ENCODE data around the gene C6orf163. TPM values are rescaled to one million over a fixed set of nuclear protein-coding genes. Genes with fewer than 3 reads are reported as not detected.
"Not testable (repeated sequence)": the region's sequence is repeated elsewhere in the genome, so short reads cannot be mapped to it uniquely, and the experiment has no call there.

C6orf163 gene
- 10 to 100 TPM in 1 of 4 donors, 1 to 10 TPM in 3; 1.9 to 10.1 (median 3.0) TPM for total RNA-seq

DNA sequence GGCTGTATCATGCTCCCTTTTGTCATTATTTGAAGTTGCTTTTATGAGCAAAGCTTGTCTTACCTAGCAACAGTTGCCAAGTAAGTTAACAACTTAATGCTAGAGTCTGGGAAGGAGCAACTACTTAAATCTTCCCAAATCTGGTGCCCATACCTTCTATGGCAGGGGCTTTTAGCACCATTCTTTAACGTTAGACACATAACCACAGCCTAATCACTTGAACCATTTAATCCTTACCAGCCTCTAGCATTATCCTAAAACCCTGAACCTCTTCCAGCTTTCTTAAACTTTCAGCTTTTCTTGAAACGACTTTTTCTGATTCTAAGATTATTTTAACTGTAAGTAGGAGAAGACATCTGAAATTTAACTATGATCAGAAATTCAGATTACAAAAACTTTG, at the start of gene C6orf163:
C6orf163 (plus strand) TSS at position 83 of the 400 bp plus-strand sequence; CDS start at position 370, 287 bp downstream.
- H3K27me3 ChIP-seq, result no peaks in the 10 kb centered on the region
- H3K27ac ChIP-seq, result no peak within 1 kb of the TSS
- no peaks in the 10 kb centered on the region for H3K4me1 ChIP-seq
- DNase-seq (ENCODE audit: low spot score in 2 of 2), result no peak
- WGBS, result 68% methylated on average over 2 of the region's 2 CpGs
- H3K36me3 ChIP-seq, result no peaks in the 10 kb centered on the region
- H3K9me3 ChIP-seq, result no peaks in the 10 kb centered on the region
- TF ChIP-seq, protein P1, sequence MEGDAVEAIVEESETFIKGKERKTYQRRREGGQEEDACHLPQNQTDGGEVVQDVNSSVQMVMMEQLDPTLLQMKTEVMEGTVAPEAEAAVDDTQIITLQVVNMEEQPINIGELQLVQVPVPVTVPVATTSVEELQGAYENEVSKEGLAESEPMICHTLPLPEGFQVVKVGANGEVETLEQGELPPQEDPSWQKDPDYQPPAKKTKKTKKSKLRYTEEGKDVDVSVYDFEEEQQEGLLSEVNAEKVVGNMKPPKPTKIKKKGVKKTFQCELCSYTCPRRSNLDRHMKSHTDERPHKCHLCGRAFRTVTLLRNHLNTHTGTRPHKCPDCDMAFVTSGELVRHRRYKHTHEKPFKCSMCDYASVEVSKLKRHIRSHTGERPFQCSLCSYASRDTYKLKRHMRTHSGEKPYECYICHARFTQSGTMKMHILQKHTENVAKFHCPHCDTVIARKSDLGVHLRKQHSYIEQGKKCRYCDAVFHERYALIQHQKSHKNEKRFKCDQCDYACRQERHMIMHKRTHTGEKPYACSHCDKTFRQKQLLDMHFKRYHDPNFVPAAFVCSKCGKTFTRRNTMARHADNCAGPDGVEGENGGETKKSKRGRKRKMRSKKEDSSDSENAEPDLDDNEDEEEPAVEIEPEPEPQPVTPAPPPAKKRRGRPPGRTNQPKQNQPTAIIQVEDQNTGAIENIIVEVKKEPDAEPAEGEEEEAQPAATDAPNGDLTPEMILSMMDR (IDR thresholded peaks at IDR 0.05), result no peak
- no peak for TF ChIP-seq POLR2AphosphoS5 (IDR thresholded peaks at IDR 0.05)
- TF ChIP-seq EP300 (IDR thresholded peaks at IDR 0.05), result no peak
- no peak within 1 kb of the TSS for H3K4me3 ChIP-seq

GRCh38 chr6:87297119-87297518, 47.5 kb upstream of the C6orf163 start:
- H3K9me3 ChIP-seq, result no peaks in the 10 kb centered on the region
- DNase-seq (ENCODE audit: low spot score in 2 of 2), result no peak
- no peak overlapping the region for H3K4me3 ChIP-seq
- TF ChIP-seq EP300 (IDR thresholded peaks at IDR 0.05) (no peak), POLR2A (IDR thresholded peaks at IDR 0.05) (no peak), POLR2AphosphoS5 (IDR thresholded peaks at IDR 0.05) (no peak)
- TF ChIP-seq, protein P1 (IDR thresholded peaks at IDR 0.05), result no peak
- H3K27me3 ChIP-seq, result no peaks in the 10 kb centered on the region
- H3K36me3 ChIP-seq, result no peaks in the 10 kb centered on the region
- no peaks in the 10 kb centered on the region for H3K4me1 ChIP-seq
- 82% methylated on average over 1 of the region's 1 CpG for WGBS
- H3K27ac ChIP-seq, result no peak overlapping the region

DNA sequence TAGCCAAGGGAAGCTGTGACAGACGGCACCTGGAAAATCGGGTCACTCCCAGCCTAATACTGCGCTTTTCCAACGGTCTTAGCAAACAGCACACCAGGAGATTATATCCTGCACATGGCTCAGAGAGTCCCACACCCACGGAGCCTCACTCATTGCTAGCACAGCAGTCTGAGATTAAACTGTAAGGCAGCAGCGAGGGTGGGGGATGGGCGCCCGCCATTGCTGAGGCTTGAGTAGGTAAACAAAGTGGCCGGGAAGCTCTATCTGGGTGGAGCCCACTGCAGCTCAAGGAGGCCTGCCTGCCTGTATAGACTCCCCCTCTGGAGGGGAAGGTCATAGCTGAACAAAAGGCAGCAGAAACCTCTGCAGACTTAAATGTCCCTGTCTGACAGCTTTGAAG, 43.3 kb upstream of the C6orf163 start:
- not testable (repeated sequence) for H3K27me3 ChIP-seq; DNase-seq (ENCODE audit: low spot score in 2 of 2); H3K9me3 ChIP-seq; H3K36me3 ChIP-seq; H3K4me3 ChIP-seq; H3K4me1 ChIP-seq; H3K27ac ChIP-seq
- WGBS, result 86% methylated on average over 9 of the region's 9 CpGs

GRCh38 chr6:87308970-87309369, 35.6 kb upstream of the C6orf163 start:
- Histone ChIP-seq H3K27me3 (no peaks in the 10 kb centered on the region), H3K36me3 (no peaks in the 10 kb centered on the region), H3K9me3 (no peaks in the 10 kb centered on the region), H3K27ac (no peak overlapping the region), H3K4me1 (no peaks in the 10 kb centered on the region), H3K4me3 (no peak overlapping the region)
- TF ChIP-seq POLR2AphosphoS5 (IDR thresholded peaks at IDR 0.05) (no peak), POLR2A (IDR thresholded peaks at IDR 0.05) (no peak), EP300 (IDR thresholded peaks at IDR 0.05) (no peak)
- TF ChIP-seq, protein P1 (IDR thresholded peaks at IDR 0.05), result no peak
- 77% methylated on average over 4 of the region's 4 CpGs for WGBS
- no peak for DNase-seq (ENCODE audit: low spot score in 2 of 2)

DNA sequence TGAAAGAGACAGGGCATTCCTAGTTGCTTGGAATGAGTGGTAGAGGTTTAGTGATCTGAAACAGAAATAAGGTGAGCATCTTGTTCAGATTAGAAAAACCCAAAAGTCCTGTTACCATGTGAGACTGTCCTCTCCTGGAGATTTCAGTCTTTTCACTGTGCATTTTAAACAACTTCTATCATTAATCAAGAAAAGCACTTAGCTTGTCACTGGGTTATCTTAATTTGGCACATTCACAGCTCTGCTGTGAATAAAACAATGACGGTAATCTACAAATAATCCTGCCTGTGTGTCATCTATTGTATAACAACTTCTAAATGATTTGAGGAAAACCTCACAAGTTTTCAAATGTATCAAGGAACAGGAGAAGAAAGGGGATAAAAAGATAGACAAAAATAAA, 31.8 kb upstream of the C6orf163 start:
- no peaks in the 10 kb centered on the region for H3K36me3 ChIP-seq
- WGBS, result 0% methylated on average over 1 of the region's 1 CpG
- no peaks in the 10 kb centered on the region for H3K27me3 ChIP-seq
- DNase-seq (ENCODE audit: low spot score in 2 of 2), result no peak
- H3K9me3 ChIP-seq, result no peaks in the 10 kb centered on the region
- H3K27ac ChIP-seq, result no peak overlapping the region
- TF ChIP-seq POLR2AphosphoS5 (IDR thresholded peaks at IDR 0.05) (no peak), POLR2A (IDR thresholded peaks at IDR 0.05) (no peak), EP300 (IDR thresholded peaks at IDR 0.05) (no peak)
- TF ChIP-seq, protein P1 (IDR thresholded peaks at IDR 0.05), result no peak
- no peak overlapping the region for H3K4me3 ChIP-seq
- H3K4me1 ChIP-seq, result no peaks in the 10 kb centered on the region

- no peaks in the 10 kb centered on the region for H3K9me3 ChIP-seq
- H3K27ac ChIP-seq, result no peak overlapping the region
- no peak for DNase-seq (ENCODE audit: low spot score in 2 of 2)
- H3K36me3 ChIP-seq, result no peaks in the 10 kb centered on the region
- WGBS, result 95% methylated on average over 3 of the region's 3 CpGs
- H3K27me3 ChIP-seq, result no peaks in the 10 kb centered on the region
- H3K4me3 ChIP-seq, result no peak overlapping the region
- H3K4me1 ChIP-seq, result no peaks in the 10 kb centered on the region
- TF ChIP-seq POLR2AphosphoS5 (IDR thresholded peaks at IDR 0.05), result no peak
- TF ChIP-seq, protein P1 (IDR thresholded peaks at IDR 0.05), result no peak
- TF ChIP-seq EP300 (IDR thresholded peaks at IDR 0.05), result no peak
- no peak for TF ChIP-seq POLR2A (IDR thresholded peaks at IDR 0.05)
These were observed 29.5 kb upstream of the C6orf163 start for GRCh38 chr6:87315071-87315470.
